HG03196 (cell line): ENCODE data around the gene TSPAN15.

ENCODE experiments used
- ATAC-seq: cut with Tn5 transposase; IDR thresholded peaks from one replicate; pipeline ENCODE4 v1.9.1; 2021; ENCODE audit not compliant: unreplicated experiment

TSPAN15 gene

DNA sequence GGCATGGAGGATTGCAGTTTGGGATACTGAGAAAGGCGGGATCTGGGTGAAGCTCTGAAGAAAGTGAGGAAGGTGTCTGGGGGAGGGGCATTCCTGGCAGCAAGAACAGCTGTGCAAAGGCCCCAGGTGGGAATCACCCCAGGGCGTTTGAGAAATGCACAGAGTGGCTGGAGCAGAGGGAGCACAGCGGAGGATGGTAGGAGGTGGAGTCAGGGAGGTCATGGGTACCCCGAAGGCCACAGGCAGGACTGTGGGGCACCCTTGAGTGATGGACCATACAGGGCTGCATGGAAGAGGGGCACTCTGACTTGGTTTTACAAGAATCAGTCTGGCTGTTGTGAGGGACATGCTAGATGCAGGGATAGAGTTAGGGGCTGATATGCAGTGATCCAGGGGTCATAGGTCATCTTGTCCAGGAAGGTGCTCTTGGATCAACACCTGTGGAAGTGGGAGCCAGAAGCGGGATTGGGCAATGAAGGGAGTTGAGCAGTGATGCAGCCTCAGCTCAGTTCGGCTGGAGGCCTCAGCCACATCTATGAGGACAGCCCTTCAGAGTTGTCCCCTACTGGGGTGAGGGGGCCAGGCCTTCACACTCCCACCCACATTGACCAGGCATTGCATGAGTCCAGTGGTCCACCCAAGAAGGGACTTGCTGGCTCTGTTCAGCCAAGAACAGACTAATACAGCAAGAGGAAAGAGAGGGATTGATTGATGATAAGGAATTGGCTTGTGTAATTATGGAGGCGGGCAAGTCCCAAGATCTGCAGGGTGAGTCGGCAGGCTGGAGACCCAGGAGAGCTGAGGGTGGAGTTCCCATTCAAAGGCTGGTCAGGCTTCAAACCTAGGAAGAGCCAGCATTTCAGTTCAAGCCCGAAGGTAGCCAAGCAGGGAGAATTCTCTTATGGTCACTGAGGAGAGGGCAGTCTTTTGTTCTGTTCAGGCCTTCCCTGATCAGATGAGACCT lies 48.7 kb downstream of the TSPAN15 start:
- ATAC-seq: no peak

- no peak for ATAC-seq
These were observed 49.7 kb downstream of the TSPAN15 start for GRCh38 chr10:69500864-69501468.

- no peak for ATAC-seq
These were observed 50.4 kb downstream of the TSPAN15 start for GRCh38 chr10:69501657-69502056.

- ATAC-seq: no peak
These were observed 51.3 kb downstream of the TSPAN15 start for GRCh38 chr10:69502589-69502988.

- no peak for ATAC-seq
These were observed 52.0 kb downstream of the TSPAN15 start for GRCh38 chr10:69503001-69503895.

- no peak for ATAC-seq
These were observed 52.6 kb downstream of the TSPAN15 start for GRCh38 chr10:69503896-69504265.

DNA sequence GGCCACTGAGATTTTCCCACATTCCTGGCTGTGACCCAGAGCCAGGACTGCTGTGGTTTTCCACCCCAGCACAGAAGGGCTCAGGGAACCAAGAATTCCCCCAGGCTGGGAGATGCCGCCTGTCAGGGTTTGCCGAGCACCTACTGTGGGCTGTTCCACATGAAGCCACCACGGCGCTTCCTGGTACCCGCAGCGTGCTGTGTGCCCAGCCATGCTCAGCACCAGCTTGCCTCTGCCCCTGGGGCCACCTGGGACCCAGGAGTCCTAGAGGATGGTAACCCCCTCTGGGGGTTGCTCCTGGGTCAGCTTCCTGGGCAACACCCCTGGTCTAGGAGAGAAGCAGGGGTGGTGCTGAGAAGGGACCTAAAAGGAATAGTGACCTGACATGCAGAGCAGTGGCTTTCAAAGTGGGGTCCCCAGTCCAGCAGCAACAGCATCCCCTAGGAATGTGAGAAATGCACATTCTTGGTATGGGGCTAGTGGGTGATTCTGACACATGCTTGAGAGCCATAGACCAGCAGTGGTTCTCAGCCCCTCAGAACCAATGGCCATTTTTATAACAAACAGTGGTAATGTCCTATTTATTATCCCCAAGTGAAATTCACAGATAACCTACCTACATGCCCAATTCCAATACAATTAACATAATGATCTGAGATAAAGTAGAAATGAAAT lies 53.4 kb downstream of the TSPAN15 start:
- no peak for ATAC-seq

DNA sequence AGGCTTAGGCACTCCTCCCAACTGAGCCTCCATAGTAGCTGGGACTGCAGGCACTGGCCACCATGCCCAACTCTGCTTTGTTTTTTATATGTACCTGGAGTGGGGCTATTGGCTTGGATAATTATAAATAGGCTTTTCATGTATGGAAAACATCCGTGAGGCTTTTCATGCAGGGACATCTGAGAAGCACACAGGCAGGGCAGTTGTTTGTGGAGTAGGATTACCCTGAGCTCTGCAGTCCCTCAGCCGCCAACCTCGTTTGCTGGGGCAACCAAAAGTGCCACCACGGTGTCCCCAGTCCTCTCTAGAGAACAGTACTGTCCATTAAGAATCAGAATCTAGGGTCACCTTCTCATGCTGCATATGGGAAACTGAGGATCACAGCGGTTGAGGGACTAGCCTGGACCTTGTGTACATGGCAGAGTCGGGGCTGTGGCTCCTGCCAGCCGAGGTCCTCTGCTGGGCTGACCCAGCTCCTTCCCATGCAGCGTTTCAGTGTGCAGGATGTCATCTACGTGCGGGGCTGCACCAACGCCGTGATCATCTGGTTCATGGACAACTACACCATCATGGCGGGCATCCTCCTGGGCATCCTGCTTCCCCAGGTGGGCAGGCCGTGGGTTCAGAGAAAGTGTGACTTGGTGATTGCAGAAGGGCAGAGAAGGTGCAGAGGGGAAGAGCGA lies 54.5 kb downstream of the TSPAN15 start:
- ATAC-seq: no peak

DNA sequence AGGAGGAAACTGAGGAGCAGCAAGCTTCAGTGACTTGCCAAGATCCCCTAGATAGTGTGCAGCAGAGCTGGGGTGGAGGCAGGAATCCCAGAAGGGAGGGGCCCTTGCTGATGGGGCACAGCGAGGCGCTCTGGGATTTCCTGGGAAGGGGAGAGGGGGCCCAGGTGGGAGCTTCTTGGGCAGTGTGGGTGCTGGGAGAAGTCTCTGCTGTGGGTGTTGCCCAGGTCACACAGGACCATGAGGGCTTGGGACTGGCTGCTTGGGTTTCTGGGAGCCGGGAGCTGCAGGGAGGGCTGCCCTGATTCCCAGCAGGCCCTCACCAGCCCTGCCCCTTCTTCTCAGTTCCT lies 55.2 kb downstream of the TSPAN15 start:
- ATAC-seq: no peak

- ATAC-seq: no peak
These were observed 55.8 kb downstream of the TSPAN15 start for GRCh38 chr10:69506834-69507713.

- ATAC-seq: no peak
These were observed 57.6 kb downstream of the TSPAN15 start for GRCh38 chr10:69508738-69509340.

GRCh38 chr10:69512901-69513300 lies 61.6 kb downstream of the TSPAN15 start:
- no peak for ATAC-seq

GRCh38 chr10:69513617-69514016 lies 62.4 kb downstream of the TSPAN15 start:
- ATAC-seq: no peak

DNA sequence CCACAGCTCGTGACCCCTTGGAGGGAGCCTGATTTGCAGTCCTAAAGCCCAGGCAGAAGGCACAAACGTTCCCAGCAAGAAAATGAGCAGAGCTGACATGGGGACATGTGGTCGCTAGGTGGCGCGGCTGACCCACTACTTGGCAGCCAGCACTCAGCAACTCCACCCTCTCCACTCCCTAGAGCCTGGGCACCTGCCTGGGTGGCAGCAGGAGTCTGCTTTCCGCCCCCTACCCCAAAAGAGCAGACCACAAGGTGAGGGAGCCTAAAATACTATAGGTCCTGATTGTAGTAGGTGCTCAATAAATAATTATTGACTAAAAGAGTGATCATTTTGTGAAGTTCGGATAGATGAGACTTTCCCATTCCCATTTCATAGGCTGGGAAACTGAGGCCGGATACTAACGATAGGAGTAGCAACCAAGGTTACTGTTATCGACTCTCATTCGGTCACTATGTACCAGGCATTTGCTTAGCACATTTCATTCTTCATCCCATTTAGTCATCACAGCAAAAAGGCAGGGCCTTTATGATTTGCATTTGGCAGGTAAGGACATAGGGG lies 64.5 kb downstream of the TSPAN15 start:
- no peak for ATAC-seq

GRCh38 chr10:69516316-69516715 lies 65.1 kb downstream of the TSPAN15 start:
- no peak for ATAC-seq

- no peak for ATAC-seq
These were observed 65.5 kb downstream of the TSPAN15 start for GRCh38 chr10:69516796-69517195.

DNA sequence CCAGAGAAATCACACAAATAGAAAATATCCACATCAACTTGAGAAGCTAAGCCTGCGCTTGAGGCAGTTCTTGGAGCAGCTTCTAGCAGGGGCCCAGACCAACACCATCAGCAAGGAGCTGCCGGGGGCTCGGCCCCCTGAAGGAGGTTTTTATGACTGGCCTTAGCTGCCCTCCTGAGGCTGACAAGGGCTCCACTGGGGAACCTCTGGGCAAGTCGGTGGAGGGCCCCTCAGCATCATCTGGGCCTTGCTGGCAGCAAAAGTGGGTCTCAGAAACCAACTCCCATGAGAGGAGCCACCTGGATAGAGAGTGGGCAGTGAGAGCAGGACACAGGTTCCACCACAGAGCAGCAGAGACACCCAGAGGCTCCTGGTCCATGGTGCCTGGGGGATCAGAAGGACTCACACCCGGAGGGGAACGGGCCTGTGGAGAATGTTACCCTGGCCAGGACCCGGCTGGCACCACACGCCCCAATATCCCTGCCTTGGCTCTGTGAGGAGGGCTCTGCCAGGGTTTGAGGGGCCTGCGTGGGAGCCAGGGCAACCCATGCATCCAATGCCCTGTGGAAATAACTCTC lies 66.1 kb downstream of the TSPAN15 start:
- ATAC-seq: no peak

GRCh38 chr10:69527961-69528360 lies 76.7 kb downstream of the TSPAN15 start:
- no peak for ATAC-seq
